PC-9 (cell line): Measurements from ENCODE around the gene C3orf52. TPM values are rescaled to one million over a fixed set of nuclear protein-coding genes. Genes with fewer than 3 reads are reported as not detected.

ENCODE experiments used
- BruUV-seq: library from RNA; stranded (reverse); fragments of 400-500 nt; replicated peaks from 2 replicates; lab custom pipeline; 2021; lab: Mats Ljungman, UMichigan
- CTCF ChIA-PET: fragments of 300-600 bp; sonication (Branson Sonifier 250); formaldehyde crosslinking; loops from one replicate; lab custom pipeline; 2022; ENCODE audit warnings: antibody characterized with exemption; lab: Charles Lee
- POLR2A ChIA-PET: fragments of 300-600 bp; sonication (Branson Sonifier 250); formaldehyde crosslinking; loops from one replicate; lab custom pipeline; 2022; ENCODE audit warnings: antibody characterized with exemption; ENCODE audit not compliant: unreplicated experiment; lab: Charles Lee
- DNase-seq, 2 experiments: peaks; one replicate each; pipeline versions ENCODE4 v3.0.0 to v3.0.0-alpha.2; 2015 to 2022; ENCODE audit warnings: mixed read lengths in 1 of 2
- H2AFZ ChIP-seq: fragments of 200-600 bp; sonication (generic); 2 replicates; pipeline ENCODE4 v1.8.1; 2017; ENCODE audit warnings: antibody characterized with exemption
- H3F3A ChIP-seq: fragments of 200-600 bp; sonication (generic); 2 replicates; pipeline ENCODE4 v1.8.1; 2017; ENCODE audit warnings: antibody characterized with exemption, mild to moderate bottlenecking, low read depth; ENCODE audit not compliant: insufficient read depth
- H3K27ac ChIP-seq: fragments of 200-600 bp; sonication (generic); 2 replicates; pipeline ENCODE4 v1.6.1; 2016; ENCODE audit warnings: mixed run types
- H3K27me3 ChIP-seq: fragments of 200-600 bp; sonication (generic); 2 replicates; pipeline ENCODE4 v1.6.1; 2016; ENCODE audit warnings: low read depth, mixed run types; ENCODE audit not compliant: insufficient read depth
- H3K36me3 ChIP-seq: fragments of 200-600 bp; sonication (generic); 2 replicates; pipeline ENCODE4 v1.6.1; 2016; ENCODE audit warnings: low read depth, mixed run types
- H3K4me1 ChIP-seq: fragments of 200-600 bp; sonication (generic); replicated peaks from 2 replicates; pipeline ENCODE4 v1.6.1; 2016; ENCODE audit warnings: mixed run types; ENCODE audit not compliant: insufficient read depth
- H3K4me2 ChIP-seq: fragments of 200-600 bp; sonication (generic); 2 replicates; pipeline ENCODE4 v1.6.1; 2017; ENCODE audit warnings: mixed run types
- H3K4me3 ChIP-seq: fragments of 200-600 bp; sonication (generic); 2 replicates; pipeline ENCODE4 v1.6.1; 2016; ENCODE audit warnings: mixed run types
- H3K79me2 ChIP-seq: fragments of 200-600 bp; sonication (generic); 2 replicates; pipeline ENCODE4 v1.6.1; 2017; ENCODE audit warnings: low read depth, mixed run types
- H3K9me2 ChIP-seq: fragments of 200-600 bp; sonication (generic); 2 replicates; pipeline ENCODE4 v1.8.1; 2017; ENCODE audit warnings: mild to moderate bottlenecking; ENCODE audit not compliant: insufficient read depth
- H3K9me3 ChIP-seq: fragments of 200-600 bp; sonication (generic); 2 replicates; pipeline ENCODE4 v1.8.1; 2016; ENCODE audit warnings: low read depth; ENCODE audit not compliant: insufficient read depth
- H4K20me1 ChIP-seq: fragments of 200-600 bp; sonication (generic); 2 replicates; pipeline ENCODE4 v1.8.1; 2017; ENCODE audit not compliant: insufficient read depth
- CTCF ChIP-seq: fragments of 200-600 bp; sonication (generic); conservative IDR thresholded peaks from 2 replicates; pipeline ENCODE4 v1.6.1; 2017; ENCODE audit warnings: mixed run types, antibody characterized with exemption, mild to moderate bottlenecking, moderate library complexity
- EZH2 ChIP-seq: fragments of 200-600 bp; sonication (generic); IDR thresholded peaks from 2 replicates; pipeline ENCODE4 v1.8.0; 2017; ENCODE audit warnings: antibody characterized with exemption, low read depth
- intact Hi-C: fragments of 100-400 bp; cut with micrococcal nuclease; formaldehyde crosslinking; loops from one replicate; pipeline ENCODE4 v1.10.0; 2022; ENCODE audit not compliant: unreplicated experiment
- total RNA-seq: library from RNA; stranded (reverse); gene quantifications from 2 replicates; pipeline ENCODE4 v1.2.3, GENCODE V29; 2021

C3orf52 gene
- total RNA-seq, 1 experiment from 2014 or later: 7.5 TPM

DNA sequence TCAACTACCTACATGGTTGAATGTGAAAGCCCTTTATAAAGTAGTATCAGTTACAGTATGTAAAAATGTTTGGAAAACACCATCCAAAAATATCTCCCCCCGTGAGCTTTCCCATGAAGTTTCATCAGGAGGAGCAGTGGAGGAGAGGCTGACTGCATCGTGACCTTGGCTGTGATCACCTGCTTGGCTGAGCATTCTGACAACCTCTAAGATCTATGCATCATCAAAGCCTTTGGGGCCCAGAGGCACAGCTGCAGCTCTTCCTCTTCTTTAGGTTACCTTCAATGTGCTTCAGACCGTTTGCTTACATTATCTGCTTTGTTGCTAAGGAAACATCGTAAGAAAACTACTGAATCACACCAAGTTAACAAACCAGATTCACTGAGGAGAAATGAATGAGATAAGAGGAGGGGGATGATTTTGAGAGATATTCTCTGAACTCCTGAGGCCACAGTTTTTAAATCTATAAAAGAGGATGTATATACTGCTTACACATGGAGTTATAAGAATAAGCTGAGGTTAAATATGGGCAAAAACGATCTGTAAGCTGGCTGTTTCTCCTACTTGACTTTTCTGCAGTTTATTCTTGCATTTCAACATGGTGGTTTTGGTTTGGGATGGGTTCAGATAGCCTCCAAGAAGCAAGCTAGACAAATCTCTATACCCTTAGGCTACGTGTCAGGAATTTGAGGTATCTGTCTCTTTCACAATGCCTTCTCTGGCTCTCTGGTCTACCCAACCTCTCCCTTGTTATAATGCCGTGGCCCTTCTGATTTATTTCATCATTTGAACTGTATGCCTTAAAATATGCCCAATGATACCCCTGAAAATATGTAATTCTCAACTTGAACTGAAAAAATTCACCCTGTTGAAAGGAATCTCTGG, 42.9 kb downstream of the C3orf52 start:
- no peak for TF ChIP-seq EZH2
- TF ChIP-seq CTCF: no peak
- ChIA-PET CTCF (interaction anchor here (1.4 kb wide), 1 partner anchor 17 kb away, joined by 7 read pairs; no protein-coding TSS in a partner anchor), POLR2A (interaction anchor here (0.6 kb wide), 1 partner anchor 151 kb away, joined by 9 read pairs; no protein-coding TSS in a partner anchor)
- BruUV-seq: no TSS peak
- no peaks in the 10 kb centered on the region for H3K9me3 ChIP-seq
- H3K27ac ChIP-seq: peak overlapping the region; percentile 53
- DNase-seq: peak; percentile 39 to 90
- H3K4me1 ChIP-seq: peaks cover 36% of the 10 kb centered on the region
- no peaks in the 10 kb centered on the region for H4K20me1 ChIP-seq
- H2AFZ ChIP-seq: 0 out of 2 replicates have a peak overlapping the region, but pooled peaks have one; percentile 0
- H3K9me2 ChIP-seq: no peaks in the 10 kb centered on the region
- no peaks in the 10 kb centered on the region for H3K79me2 ChIP-seq
- peak overlapping the region; percentile 44 for H3K4me2 ChIP-seq
- no peak overlapping the region for H3K4me3 ChIP-seq
- intact Hi-C loops: loop anchor here (1.0 kb wide), 1 partner anchor 43 kb away; the partner anchor contains the start of gene C3orf52
- H3K27me3 ChIP-seq: no peaks in the 10 kb centered on the region
- peaks cover 15% of the 10 kb centered on the region for H3F3A ChIP-seq
- H3K36me3 ChIP-seq: no peaks in the 10 kb centered on the region

DNA sequence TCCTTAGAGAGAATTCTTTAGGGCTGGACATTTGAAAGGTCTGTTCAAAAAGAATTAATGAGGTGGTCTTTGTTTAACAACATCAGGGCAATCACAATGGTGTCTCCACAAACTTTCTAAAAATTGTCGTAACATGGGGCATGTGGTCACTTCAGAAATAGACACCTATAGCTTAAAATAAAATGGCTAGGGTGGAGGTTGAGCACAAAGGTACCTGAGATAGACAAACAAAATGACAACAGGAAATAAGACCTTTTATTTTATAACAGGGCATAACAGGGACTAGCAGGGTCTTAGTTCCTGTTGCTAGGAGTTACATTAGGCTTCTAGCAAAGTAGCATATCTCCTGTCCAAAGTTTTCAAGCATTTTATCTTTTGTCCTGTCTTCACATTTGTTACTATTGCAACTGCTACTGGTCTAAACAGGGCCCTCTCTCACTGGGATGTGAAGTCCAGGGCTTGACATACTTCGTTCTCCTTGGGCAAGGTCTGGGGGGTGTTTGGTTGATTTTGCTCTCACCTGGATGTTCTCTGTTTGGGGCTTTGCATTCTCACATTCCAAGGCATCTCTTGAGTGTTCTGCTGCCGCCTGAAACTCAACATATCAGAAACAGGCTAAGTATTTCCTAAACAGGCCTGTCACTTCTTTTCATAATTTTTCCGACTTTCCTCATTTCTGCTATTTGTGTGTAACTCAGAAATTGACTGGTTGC, 43.9 kb downstream of the C3orf52 start:
- H3K4me2 ChIP-seq: peak overlapping the region; percentile 44
- H3K27ac ChIP-seq: peak overlapping the region; percentile 53
- H3K9me2 ChIP-seq: no peaks in the 10 kb centered on the region
- intact Hi-C loops: loop anchor here (1.0 kb wide), 1 partner anchor 44 kb away; the partner anchor contains the start of gene C3orf52
- no peaks in the 10 kb centered on the region for H4K20me1 ChIP-seq
- H2AFZ ChIP-seq: no peak overlapping the region
- H3K4me3 ChIP-seq: no peak overlapping the region
- BruUV-seq: no TSS peak
- no peak for DNase-seq
- no peaks in the 10 kb centered on the region for H3K27me3 ChIP-seq
- H3K36me3 ChIP-seq: no peaks in the 10 kb centered on the region
- TF ChIP-seq CTCF (no peak), EZH2 (no peak)
- peaks cover 15% of the 10 kb centered on the region for H3F3A ChIP-seq
- no peaks in the 10 kb centered on the region for H3K79me2 ChIP-seq
- H3K4me1 ChIP-seq: peaks cover 44% of the 10 kb centered on the region
- ChIA-PET POLR2A (no interaction called here), CTCF (interaction anchor here (1.4 kb wide), 1 partner anchor 18 kb away, joined by 7 read pairs; no protein-coding TSS in a partner anchor)
- H3K9me3 ChIP-seq: no peaks in the 10 kb centered on the region

DNA sequence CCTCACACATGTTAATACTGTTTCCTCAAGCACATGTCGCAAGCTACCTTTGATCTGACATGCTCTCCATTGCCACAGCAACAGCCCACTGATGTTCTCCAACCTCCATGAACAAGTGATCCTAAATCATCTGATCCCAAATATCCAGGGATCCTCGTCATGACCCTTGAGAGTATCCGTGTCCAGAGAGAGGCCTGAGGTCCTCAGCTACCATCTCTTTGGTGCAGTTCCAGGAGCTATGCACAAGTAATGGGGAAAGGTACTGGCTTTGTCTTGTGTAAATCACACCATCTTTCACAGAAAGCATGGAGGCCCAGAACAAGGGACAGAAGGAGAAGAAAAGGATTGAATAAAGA, 44.4 kb downstream of the C3orf52 start:
- Histone ChIP-seq H3K9me2 (no peaks in the 10 kb centered on the region), H3K4me2 (no peak overlapping the region), H3K9me3 (no peaks in the 10 kb centered on the region), H3F3A (peaks cover 15% of the 10 kb centered on the region), H3K27me3 (no peaks in the 10 kb centered on the region), H3K4me3 (no peak overlapping the region), H4K20me1 (no peaks in the 10 kb centered on the region), H3K27ac (no peak overlapping the region), H3K79me2 (no peaks in the 10 kb centered on the region), H3K36me3 (no peaks in the 10 kb centered on the region), H3K4me1 (peaks cover 45% of the 10 kb centered on the region), H2AFZ (no peak overlapping the region)
- CTCF ChIA-PET: no interaction called here
- BruUV-seq: no TSS peak
- POLR2A ChIA-PET: no interaction called here
- intact Hi-C loops: no loop called here
- DNase-seq: no peak
- no peak for TF ChIP-seq EZH2
- no peak for TF ChIP-seq CTCF
